H1 (cell line): ENCODE measurements around the gene NAT8L. TPM values are rescaled to one million over a fixed set of nuclear protein-coding genes. Genes with fewer than 3 reads are reported as not detected.

ENCODE experiments used
- ATF3 ChIP-seq: IDR thresholded peaks from 2 replicates; pipeline ENCODE4 v1.6.1; 2011; ENCODE audit warnings: low read depth, mild to moderate bottlenecking, low read length; ENCODE audit not compliant: insufficient read depth
- CHD7 ChIP-seq: fragments of 300-600 bp; sonication (generic); IDR thresholded peaks from 2 replicates; pipeline ENCODE4 v1.7.1; 2012; ENCODE audit warnings: low read length, moderate library complexity, mild to moderate bottlenecking, inconsistent platforms; ENCODE audit not compliant: insufficient replicate concordance
- CTBP2 ChIP-seq: IDR thresholded peaks from 2 replicates; pipeline ENCODE4 v1.7.0; 2011; ENCODE audit warnings: borderline replicate concordance, mild to moderate bottlenecking, moderate library complexity, mixed read lengths, low read length; ENCODE audit not compliant: insufficient read depth, insufficient read length
- KDM4A ChIP-seq: IDR thresholded peaks from one replicate; pipeline ENCODE4 v1.7.1; 2012; ENCODE audit warnings: low read depth, mild to moderate bottlenecking, moderate library complexity, low read length, inconsistent platforms; ENCODE audit not compliant: severe bottlenecking
- NANOG ChIP-seq: IDR thresholded peaks from 2 replicates; pipeline ENCODE4 v1.6.1; 2011; ENCODE audit warnings: low read length, low read depth, mild to moderate bottlenecking, inconsistent platforms; ENCODE audit not compliant: insufficient read depth, poor library complexity, severe bottlenecking
- PHF8 ChIP-seq: fragments of 200-600 bp; sonication (generic); conservative IDR thresholded peaks from 2 replicates; pipeline ENCODE4 v1.7.1; 2012; ENCODE audit warnings: low read depth, mild to moderate bottlenecking, inconsistent platforms, low read length, moderate library complexity
- TEAD4 ChIP-seq: IDR thresholded peaks from 2 replicates; pipeline ENCODE4 v1.6.1; 2012; ENCODE audit warnings: low read depth, low read length, inconsistent platforms, mixed read lengths
- ZNF274 ChIP-seq: IDR thresholded peaks from 2 replicates; pipeline ENCODE4 v1.7.0; 2012; ENCODE audit warnings: low read length, borderline replicate concordance; ENCODE audit errors: extremely low read depth
- polyA plus RNA-seq, 7 experiments: library from polyadenylated mRNA; depleted of rRNA in 3 of 7; stranded (reverse) in 5 of 7; unstranded in 2 of 7; fragments of >200 nt in 5 of 7; fragments of 200-250 nt in 2 of 7; gene quantifications; 1 replicate in 5 of 7; 2 replicates in 1 of 7; 4 replicates in 1 of 7; pipeline versions ENCODE4 v1.2.1 to v1.2.3, GENCODE V29; 2011 to 2013; ENCODE audit warnings: missing spikeins in 2 of 7, mixed read lengths in 2 of 7
- total RNA-seq: library from RNA; stranded (reverse); fragmentation: NEBNext Ultra II Directional; extraction: Animal tissue kit (Norgen Biotek cat#: 25700); gene quantifications from 2 replicates; pipeline ENCODE4 v1.2.1, GENCODE V29; 2021

NAT8L gene
- total and polyA plus RNA-seq, 2 of the 8 experiments (the other 6 are each of a cell fraction or from before 2014, with no cell fraction given): 10.8 TPM

DNA sequence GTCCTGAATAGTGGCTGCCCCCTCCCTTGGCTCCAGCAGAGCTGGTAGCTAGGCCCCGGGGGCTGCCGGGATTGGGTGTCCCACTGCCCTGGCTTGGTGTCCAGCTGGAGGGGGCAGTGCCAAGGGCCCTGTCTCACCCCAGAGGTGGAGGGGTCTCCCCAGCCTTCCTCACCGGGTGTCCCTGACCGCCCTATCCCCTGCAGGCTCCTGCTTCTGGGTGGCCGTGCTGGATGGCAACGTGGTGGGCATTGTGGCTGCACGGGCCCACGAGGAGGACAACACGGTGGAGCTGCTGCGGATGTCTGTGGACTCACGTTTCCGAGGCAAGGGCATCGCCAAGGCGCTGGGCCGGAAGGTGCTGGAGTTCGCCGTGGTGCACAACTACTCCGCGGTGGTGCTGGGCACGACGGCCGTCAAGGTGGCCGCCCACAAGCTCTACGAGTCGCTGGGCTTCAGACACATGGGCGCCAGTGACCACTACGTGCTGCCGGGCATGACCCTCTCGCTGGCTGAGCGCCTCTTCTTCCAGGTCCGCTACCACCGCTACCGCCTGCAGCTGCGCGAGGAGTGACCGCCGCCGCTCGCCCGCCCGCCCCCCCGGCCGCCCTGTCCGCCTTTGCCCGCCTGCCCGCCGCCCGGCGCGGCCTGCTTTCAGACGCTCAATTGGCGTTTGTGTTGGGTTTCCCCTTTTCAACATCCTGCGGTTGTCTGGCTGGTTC is 4.6 kb downstream of the NAT8L start (continued):
- TF ChIP-seq CHD7 (no peak), KDM4A (no peak), TEAD4 (no peak), NANOG (no peak), PHF8 (no peak), CTBP2 (no peak), ATF3 (no peak), ZNF274 (no peak)
